Stimulated activated CD8-positive, alpha-beta memory T cell treated with anti-CD3 and anti-CD28 coated beads, Interleukin-15, amount 100 ng/mL, for 1 hour (primary cell): Measurements from ENCODE around the gene PNRC2.
"Not testable (repeated sequence)": the region's sequence is repeated elsewhere in the genome, so short reads cannot be mapped to it uniquely, and the experiment has no call there.

Source experiments
- DNase-seq: peaks from one replicate; pipeline ENCODE4 v3.0.0-alpha.2; 2020; ENCODE audit warnings: low read depth

PNRC2 gene

DNA sequence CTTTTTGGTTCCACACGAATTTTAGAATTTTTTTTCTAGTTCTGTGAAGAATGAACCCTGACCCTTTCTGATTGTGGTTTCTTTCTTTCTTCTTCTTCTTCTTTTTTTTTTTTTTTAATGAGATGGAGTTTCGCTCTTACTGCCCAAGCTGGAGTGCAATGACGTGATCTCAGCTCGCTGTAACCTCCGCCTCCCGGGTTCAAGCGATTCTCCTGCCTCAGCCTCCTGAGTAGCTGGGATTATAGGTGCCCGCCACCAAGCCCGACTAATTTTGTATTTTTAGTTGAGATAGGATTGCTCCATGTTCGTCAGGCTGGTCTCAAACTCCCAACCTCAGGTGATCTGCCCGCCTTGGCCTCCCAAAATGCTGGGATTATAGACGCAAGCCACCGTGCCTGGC lies 32.4 kb downstream of the PNRC2 start:
- DNase-seq, result not testable (repeated sequence)

DNA sequence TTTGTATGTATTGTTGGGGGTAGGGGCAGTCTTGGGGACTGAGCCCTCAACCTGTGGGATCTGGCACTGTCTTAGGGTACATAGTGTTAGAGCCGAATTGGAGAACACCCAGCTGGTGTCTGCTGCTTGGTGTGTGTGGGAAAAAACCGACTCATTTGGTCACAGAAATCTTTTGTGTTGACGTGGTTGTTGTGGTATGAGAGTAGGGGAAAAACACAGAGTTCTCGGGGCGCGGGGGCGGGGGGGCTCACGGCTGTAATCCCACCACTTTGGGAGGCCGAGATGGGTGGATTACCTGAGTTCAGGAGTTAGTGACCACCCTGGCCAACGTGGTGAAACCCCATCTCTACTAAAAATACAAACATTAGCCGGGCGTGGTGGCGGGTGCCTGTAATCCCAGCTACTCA lies 35.8 kb downstream of the PNRC2 start:
- no peak for DNase-seq

DNA sequence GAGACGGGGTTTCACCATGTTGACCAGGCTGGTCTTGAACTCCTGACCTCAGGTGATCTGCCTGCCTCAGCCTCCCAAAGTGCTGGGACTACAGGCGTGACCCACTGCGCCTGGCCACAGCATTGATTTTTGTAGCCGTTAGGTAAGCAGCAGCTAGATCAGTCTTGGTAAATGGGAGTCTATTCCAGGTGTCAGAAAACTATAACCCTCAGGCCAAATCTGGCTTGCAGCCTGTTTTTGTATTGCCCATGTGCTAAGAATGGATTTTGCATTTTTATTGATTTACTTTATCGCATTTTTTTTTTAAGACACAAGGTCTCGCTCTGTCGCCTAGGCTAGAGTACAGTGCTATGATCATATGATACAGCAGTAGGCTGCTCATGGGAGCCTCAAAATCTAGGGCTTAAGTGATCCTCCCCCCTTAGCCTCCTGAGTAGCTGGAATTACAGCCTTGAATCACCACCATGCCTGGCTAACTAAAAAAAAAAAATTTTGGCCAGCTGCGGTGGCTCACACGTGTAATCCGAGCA lies 37.1 kb downstream of the PNRC2 start:
- no peak for DNase-seq

DNA sequence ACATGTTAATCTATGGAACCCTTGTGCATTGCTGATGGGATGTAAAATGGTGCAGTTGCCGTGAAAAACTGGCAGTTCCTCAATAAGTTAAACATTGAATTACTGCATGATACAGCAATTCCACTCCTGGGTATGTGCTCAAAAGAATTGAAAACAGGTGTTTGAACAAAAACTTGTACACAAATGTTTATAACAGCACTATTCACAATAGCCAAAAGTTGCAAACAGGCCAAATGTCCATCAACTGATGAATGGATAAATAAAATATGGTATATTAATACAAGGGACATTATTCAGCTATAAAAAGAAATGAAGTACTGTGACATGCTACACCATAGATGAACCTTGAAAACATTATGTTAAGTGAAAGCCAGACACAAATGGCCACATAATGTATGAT lies 38.2 kb downstream of the PNRC2 start:
- no peak for DNase-seq

DNA sequence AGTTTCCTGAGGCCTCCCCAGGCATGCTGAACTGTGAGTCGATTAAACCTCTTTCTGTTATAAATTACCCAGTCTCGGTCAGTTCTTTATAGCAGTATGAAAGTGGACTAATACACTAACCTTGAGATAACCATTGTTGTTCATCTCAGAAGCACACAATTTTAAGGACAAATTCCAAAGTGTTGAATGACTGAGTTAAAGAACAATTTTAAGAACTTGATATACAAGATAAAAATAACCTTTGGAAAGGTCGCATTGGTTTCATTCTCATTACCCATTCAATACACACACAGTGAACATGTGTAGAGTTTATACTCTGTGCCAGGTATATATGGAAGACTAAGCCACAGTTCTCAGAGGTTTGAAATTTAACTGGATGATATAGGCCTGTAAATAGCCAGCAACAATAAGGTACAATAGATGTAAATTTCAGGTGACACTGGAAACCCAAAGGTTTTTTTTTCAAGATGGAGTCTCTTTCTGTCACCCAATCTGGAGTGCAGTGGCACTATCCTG lies 39.6 kb downstream of the PNRC2 start:
- no peak for DNase-seq

DNA sequence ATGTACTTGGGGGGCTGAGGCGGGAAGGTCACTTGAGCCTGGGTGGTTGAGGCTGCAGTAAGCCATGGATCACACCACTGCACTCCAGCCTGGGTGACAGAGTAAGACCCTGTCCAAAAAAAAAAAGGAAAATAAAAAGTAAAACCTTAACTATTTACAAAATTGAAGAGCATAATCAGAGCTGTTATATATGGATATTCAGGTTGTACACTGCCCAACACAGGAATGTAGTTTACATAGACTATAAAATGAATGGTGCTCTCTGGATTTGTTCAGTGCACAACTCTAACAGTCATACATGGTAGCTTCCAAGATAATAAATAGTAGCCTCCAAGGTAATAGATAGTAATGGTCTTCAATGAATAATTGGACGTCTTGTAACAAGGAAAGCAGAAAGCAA lies 43.1 kb downstream of the PNRC2 start:
- no peak for DNase-seq

DNA sequence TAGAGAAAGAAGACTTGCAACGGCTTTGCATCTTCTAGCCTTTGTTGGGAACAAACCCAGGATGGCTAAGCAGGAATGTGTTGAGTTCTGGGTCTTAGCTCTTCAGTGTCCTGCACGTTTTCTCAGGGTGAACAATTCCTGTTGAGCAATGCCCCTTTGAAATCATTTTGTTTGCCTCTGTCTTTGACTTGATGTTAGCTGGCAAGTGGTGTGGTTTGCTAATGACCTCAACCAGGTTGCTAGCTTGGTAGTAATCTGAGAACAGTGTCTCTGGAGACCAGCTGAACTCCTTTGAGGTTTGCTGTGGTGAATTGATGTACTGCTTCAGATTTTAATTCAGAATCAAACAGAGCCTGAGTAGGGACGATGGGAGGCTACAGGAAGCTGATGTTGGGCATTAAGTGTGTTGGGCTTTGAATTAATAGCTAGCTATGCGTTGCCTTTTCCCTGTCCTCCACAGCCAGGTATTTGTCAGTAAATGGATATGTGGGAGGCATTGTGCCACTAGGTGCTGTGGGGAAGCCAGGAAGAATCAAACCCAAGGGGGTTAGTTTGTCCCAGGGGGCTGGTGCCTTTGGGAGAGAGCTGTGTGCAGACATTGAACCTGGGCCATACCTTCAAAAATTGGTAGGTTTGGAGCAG lies 43.8 kb downstream of the PNRC2 start:
- DNase-seq, result no peak

DNA sequence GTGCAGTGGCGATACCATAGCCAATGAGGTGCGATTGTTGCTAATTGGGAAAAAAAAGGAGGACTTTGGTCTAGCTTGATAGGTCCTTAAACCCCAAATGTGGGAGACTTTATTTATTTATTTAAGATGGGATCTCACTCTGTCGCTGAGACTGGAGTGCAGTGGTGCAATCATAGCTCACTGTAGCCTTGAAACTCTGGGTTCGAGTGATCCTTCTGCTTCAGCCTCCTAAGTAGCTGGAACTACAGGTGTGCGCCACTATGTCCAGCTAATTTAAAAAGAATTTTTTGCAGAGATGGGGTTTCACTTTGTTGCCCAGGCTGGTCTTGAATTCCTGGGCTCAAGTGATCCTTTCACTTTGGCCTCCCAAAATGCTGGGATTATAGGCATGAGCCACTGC lies 44.5 kb downstream of the PNRC2 start:
- DNase-seq, result no peak

DNA sequence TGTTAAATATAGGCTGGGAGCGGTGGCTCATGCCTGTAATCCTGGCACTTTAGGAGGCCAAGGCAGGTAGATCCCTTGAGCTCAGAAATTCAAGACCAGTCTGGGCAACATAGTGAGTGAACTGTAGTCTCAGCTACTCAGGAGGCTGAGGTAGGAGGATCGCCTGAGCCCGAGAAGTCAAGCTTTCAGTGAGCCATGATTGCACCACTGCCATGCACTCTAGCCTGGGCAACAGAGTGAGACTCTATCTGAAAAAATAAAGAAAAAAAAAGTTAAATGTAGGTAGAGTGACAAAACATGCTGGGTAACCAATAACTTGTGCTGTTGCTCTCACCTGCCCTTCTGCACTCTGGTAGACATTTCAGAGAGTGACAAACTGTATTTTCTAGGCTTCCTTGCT lies 45.5 kb downstream of the PNRC2 start:
- DNase-seq, result no peak

DNA sequence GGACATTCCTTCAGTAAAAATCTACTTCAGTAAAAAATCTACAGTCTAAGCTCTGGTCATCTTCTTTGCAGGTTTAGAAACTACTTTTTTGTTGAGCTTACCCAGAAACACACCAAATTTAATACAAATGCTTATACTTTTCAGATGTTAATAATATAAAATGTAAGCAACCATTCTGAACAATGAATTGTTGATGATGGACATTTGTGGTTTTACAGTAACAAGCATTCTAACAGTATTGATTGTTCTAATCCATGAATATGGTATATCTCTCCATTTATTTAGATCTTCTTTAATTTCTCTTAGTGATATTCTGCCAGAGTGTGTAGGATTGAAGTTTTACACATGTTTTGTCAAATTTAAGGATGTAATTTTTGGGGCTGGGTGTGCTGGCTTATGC lies 47.5 kb downstream of the PNRC2 start:
- no peak for DNase-seq

DNA sequence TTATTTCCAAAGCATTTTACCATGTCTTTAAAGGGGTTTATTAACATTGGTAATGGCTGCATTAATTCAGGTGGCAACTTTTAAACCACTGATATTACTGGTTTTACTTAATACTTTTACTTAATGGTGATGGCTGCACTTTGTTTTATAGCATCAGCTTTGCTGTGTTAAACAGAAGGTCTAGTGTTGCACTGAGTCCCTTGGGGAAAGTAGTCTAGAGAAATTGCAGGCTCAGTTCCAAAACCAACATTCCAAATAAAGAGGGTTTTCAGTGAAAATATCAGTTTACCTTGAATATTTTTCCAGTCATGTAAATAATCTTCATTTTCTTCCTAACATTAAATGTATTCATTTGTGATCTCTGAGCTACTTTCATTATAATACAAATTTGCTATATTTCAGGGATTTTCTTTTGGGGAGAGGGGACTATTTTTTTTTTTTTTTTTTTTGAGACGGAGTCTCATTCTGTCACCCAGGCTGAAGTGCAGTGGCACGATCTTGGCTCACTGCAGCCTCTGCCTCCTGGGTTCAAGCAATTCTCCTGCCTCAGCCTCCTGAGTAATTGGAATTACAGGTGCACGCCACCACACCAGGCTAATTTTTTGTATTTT lies 49.1 kb downstream of the PNRC2 start:
- DNase-seq, result not testable (repeated sequence)

DNA sequence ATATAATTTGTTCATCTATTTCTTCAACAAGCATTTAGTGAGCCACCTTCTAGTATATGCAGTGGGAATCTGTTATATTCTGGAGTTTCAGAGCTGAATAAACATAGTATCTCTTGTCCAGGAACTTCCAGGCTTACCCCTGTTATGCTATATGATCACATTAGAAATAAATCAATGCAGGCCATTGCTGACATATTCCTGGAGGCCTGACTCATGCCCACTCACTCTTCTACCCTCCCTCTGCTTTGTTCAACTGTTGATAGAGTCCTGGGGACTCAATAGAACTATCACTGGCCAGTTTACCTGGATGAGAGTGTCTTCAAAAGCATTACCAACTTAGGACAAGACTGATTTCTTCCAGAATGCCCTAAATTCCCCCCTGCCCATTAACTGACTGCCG lies 49.8 kb downstream of the PNRC2 start:
- no peak for DNase-seq

DNA sequence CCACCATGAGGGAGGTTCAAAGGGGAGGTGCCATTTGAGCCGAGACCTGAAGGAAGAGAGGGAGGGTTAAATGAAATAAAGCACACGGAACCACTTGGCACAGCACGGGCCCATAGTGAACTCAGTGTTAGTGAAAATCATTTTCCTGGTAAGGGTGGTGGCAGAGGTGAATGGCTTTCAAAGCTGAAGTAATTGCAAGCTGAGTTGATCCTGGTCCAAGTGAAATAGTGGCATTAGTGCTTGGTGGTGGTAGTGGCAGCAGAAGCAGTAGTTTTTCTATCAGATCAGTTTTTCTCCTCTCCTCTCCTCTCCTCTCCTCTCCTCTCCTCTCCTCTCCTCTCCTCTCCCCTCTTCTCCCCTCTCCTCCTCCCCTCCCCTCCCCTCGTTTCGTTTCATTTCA lies 51.0 kb downstream of the PNRC2 start:
- no peak for DNase-seq

DNA sequence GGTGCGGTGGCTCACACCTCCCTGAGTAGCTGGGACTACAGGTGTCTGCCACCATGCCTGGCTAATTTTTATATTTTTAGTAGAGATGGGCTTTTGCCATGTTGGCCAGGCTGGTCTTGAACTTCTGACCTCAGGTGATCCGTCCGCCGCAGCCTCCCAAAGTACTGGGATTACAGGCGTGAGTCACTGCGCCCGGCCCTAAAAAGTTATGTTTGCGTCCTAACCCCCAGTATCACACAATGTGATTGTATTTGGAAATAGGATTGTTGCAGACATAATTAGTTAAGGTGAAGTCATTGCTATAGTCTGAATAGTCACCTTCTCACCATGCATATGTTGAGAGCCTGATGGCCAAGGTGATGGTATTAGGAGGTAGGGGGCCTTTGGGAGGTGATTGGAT lies 53.2 kb downstream of the PNRC2 start:
- DNase-seq, result not testable (repeated sequence)
